A673 (cell line): Measurements from ENCODE around the gene WNK2. TPM values are rescaled to one million over a fixed set of nuclear protein-coding genes. Genes with fewer than 3 reads are reported as not detected.

ENCODE experiments used
- BruUV-seq: library from RNA; stranded (reverse); fragments of 400-500 nt; replicated peaks from 2 replicates; lab custom pipeline; 2021; lab: Mats Ljungman, UMichigan
- CTCF ChIA-PET: fragments of 300-600 bp; sonication (Branson Sonifier 250); formaldehyde crosslinking; loops from one replicate; lab custom pipeline; 2022; ENCODE audit warnings: antibody characterized with exemption; lab: Charles Lee
- POLR2A ChIA-PET: fragments of 300-600 bp; sonication (Branson Sonifier 250); formaldehyde crosslinking; loops from one replicate; lab custom pipeline; 2022; ENCODE audit warnings: antibody characterized with exemption; ENCODE audit not compliant: low non-redundant PET; lab: Charles Lee
- DNase-seq: peaks from one replicate; pipeline ENCODE4 v3.0.0-alpha.2; 2015; ENCODE audit warnings: low spot score
- H3K27ac ChIP-seq: fragments of 200-600 bp; sonication (generic); 2 replicates; pipeline ENCODE4 v1.5.1; 2016; ENCODE audit warnings: mixed run types, low read depth, mild to moderate bottlenecking, mixed read lengths, antibody characterized with exemption, low read length; ENCODE audit not compliant: poor library complexity, severe bottlenecking
- H3K27me3 ChIP-seq: fragments of 200-600 bp; sonication (generic); replicated peaks from 2 replicates; pipeline ENCODE4 v1.6.1; 2017; ENCODE audit warnings: mixed run types, low read depth, mild to moderate bottlenecking, mixed read lengths, antibody characterized with exemption, low read length; ENCODE audit not compliant: insufficient read depth, poor library complexity
- H3K36me3 ChIP-seq: fragments of 200-600 bp; sonication (generic); 2 replicates; pipeline ENCODE4 v1.6.1; 2016; ENCODE audit warnings: mixed run types, mild to moderate bottlenecking, mixed read lengths, antibody characterized with exemption, low read length; ENCODE audit not compliant: insufficient read depth, poor library complexity, severe bottlenecking
- H3K4me1 ChIP-seq: fragments of 200-600 bp; sonication (generic); 2 replicates; pipeline ENCODE4 v1.6.1; 2017; ENCODE audit warnings: mixed run types, mild to moderate bottlenecking, mixed read lengths, antibody characterized with exemption, low read length; ENCODE audit not compliant: insufficient read depth, poor library complexity, severe bottlenecking
- H3K4me3 ChIP-seq: fragments of 200-600 bp; sonication (generic); 2 replicates; pipeline ENCODE4 v1.5.1; 2016; ENCODE audit warnings: low read depth, mixed run types, mild to moderate bottlenecking, mixed read lengths, low read length; ENCODE audit not compliant: poor library complexity, severe bottlenecking
- H3K9me3 ChIP-seq: fragments of 200-600 bp; sonication (generic); 2 replicates; pipeline ENCODE4 v1.6.1; 2016; ENCODE audit warnings: mixed run types, low read depth, mild to moderate bottlenecking, mixed read lengths, antibody characterized with exemption, low read length; ENCODE audit not compliant: poor library complexity, severe bottlenecking
- EZH2 ChIP-seq: fragments of 200-600 bp; sonication (generic); IDR thresholded peaks from 2 replicates; pipeline ENCODE4 v1.6.1; 2017; ENCODE audit warnings: borderline replicate concordance, low read depth, mild to moderate bottlenecking, mixed read lengths, antibody characterized with exemption, low read length; ENCODE audit not compliant: poor library complexity, severe bottlenecking
- intact Hi-C: fragments of 100-400 bp; cut with micrococcal nuclease; formaldehyde crosslinking; loops from one replicate; pipeline ENCODE4 v1.10.0; 2022; ENCODE audit not compliant: unreplicated experiment
- total RNA-seq: library from RNA; stranded (reverse); gene quantifications from 2 replicates; pipeline ENCODE4 v1.2.3, GENCODE V29; 2021
- TF ChIP-seq, protein P1 (sequence below): fragments of 300-800, 200-600 bp; sonication (generic); conservative IDR thresholded peaks from 2 replicates; pipeline ENCODE4 v1.5.1; 2017; ENCODE audit warnings: low read depth, mild to moderate bottlenecking, antibody characterized with exemption, low read length, moderate library complexity, mixed read lengths

WNK2 gene
- total RNA-seq, 1 experiment from 2014 or later: 9.6 TPM

- no peaks in the 10 kb centered on the region for H3K9me3 ChIP-seq
- no peaks in the 10 kb centered on the region for H3K27me3 ChIP-seq
- no peak for DNase-seq
- intact Hi-C loops: no loop called here
- ChIA-PET POLR2A (no interaction called here), CTCF (no interaction called here)
- no TSS peak for BruUV-seq
- no peak overlapping the region for H3K4me3 ChIP-seq
- no peak overlapping the region for H3K27ac ChIP-seq
- no peaks in the 10 kb centered on the region for H3K36me3 ChIP-seq
- no peak for TF ChIP-seq EZH2
- TF ChIP-seq, protein P1, sequence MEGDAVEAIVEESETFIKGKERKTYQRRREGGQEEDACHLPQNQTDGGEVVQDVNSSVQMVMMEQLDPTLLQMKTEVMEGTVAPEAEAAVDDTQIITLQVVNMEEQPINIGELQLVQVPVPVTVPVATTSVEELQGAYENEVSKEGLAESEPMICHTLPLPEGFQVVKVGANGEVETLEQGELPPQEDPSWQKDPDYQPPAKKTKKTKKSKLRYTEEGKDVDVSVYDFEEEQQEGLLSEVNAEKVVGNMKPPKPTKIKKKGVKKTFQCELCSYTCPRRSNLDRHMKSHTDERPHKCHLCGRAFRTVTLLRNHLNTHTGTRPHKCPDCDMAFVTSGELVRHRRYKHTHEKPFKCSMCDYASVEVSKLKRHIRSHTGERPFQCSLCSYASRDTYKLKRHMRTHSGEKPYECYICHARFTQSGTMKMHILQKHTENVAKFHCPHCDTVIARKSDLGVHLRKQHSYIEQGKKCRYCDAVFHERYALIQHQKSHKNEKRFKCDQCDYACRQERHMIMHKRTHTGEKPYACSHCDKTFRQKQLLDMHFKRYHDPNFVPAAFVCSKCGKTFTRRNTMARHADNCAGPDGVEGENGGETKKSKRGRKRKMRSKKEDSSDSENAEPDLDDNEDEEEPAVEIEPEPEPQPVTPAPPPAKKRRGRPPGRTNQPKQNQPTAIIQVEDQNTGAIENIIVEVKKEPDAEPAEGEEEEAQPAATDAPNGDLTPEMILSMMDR: no peak
- no peaks in the 10 kb centered on the region for H3K4me1 ChIP-seq
Measured at GRCh38 chr9:93174976-93175375, 9.0 kb upstream of the WNK2 start.

DNA sequence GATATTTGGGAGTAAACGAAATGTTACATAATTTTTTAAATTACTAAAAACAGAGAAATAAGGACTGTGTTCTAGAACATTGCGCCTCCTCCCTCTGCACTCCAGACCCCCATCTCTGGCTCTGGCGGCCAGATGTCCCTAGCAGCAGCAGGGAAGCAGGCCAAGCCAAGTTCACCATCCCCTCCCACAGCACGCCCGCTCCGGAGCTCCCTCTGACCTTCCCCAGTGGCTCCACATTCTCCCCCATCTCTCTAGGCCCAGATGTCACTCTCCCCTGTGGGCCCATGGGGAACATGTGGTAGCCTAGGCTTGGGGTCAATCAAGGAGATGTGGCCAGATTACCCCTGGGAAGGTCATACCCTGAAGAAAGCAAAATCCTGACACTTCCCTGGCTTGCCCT, 6.3 kb upstream of the WNK2 start:
- BruUV-seq: no TSS peak
- CTCF ChIA-PET: no interaction called here
- no peak overlapping the region for H3K4me3 ChIP-seq
- no peaks in the 10 kb centered on the region for H3K4me1 ChIP-seq
- H3K27ac ChIP-seq: no peak overlapping the region
- DNase-seq: no peak
- H3K27me3 ChIP-seq: peaks cover 11% of the 10 kb centered on the region
- no peaks in the 10 kb centered on the region for H3K9me3 ChIP-seq
- H3K36me3 ChIP-seq: no peaks in the 10 kb centered on the region
- POLR2A ChIA-PET: no interaction called here
- intact Hi-C loops: no loop called here
- TF ChIP-seq, protein P1: no peak
- no peak for TF ChIP-seq EZH2

- no peaks in the 10 kb centered on the region for H3K9me3 ChIP-seq
- no peak overlapping the region for H3K4me3 ChIP-seq
- no peak for DNase-seq
- peaks cover 23% of the 10 kb centered on the region for H3K27me3 ChIP-seq
- H3K4me1 ChIP-seq: peaks cover 4% of the 10 kb centered on the region
- no TSS peak for BruUV-seq
- H3K36me3 ChIP-seq: no peaks in the 10 kb centered on the region
- intact Hi-C loops: no loop called here
- no peak for TF ChIP-seq EZH2
- TF ChIP-seq, protein P1: no peak
- ChIA-PET CTCF (no interaction called here), POLR2A (interaction anchor here (0.5 kb wide), 1 partner anchor 62 kb away, joined by 3 read pairs; no protein-coding TSS in a partner anchor)
- H3K27ac ChIP-seq: no peak overlapping the region
Measured at GRCh38 chr9:93178851-93179786, 4.8 kb upstream of the WNK2 start.
